Heart left ventricle (tissue), 16 donors: ENCODE measurements around the gene ITM2C. TPM values are rescaled to one million over a fixed set of nuclear protein-coding genes. Genes with fewer than 3 reads are reported as not detected.

ENCODE experiments used
- ATAC-seq, 4 donors: fragments of 200-7000 bp; cut with Tn5 transposase; one replicate each; pipeline ENCODE4 v1.9.1; 2020 to 2022; ENCODE audit warnings: moderate library complexity in 4 of 4, mild to moderate bottlenecking in 3 of 4, moderate number of reproducible peaks in 1 of 4
- DNase-seq, 5 donors: peaks; one replicate each; pipeline ENCODE4 v3.0.0-alpha.2; 2020
- H3K27ac ChIP-seq, 12 donors: fragments of 200-600 bp; sonication (generic) in 4 of 12; one replicate each; pipeline versions ENCODE4 v1.5.0 to v1.8.0; 2016 to 2022; ENCODE audit warnings: mild to moderate bottlenecking in 2 of 12
- H3K27me3 ChIP-seq, 9 donors: fragments of 200-600 bp; sonication (generic) in 2 of 9; one replicate each; pipeline versions ENCODE4 v1.5.1 to v1.8.0; 2016 to 2022; ENCODE audit warnings: mild to moderate bottlenecking in 3 of 9
- H3K36me3 ChIP-seq, 9 donors: fragments of 200-600 bp; sonication (generic) in 2 of 9; one replicate each; pipeline versions ENCODE4 v1.5.0 to v1.8.0; 2018 to 2022; ENCODE audit warnings: mild to moderate bottlenecking in 2 of 9
- H3K4me1 ChIP-seq, 12 donors: fragments of 200-600 bp; sonication (generic) in 4 of 12; one replicate each; pipeline versions ENCODE4 v1.5.0 to v1.8.0; 2016 to 2022; ENCODE audit warnings: mild to moderate bottlenecking in 3 of 12
- H3K4me3 ChIP-seq, 12 donors: fragments of 200-600 bp; sonication (generic) in 4 of 12; one replicate each; pipeline versions ENCODE4 v1.5.0 to v1.8.0; 2017 to 2022; ENCODE audit warnings: mild to moderate bottlenecking in 9 of 12, moderate library complexity in 4 of 12
- H3K9me3 ChIP-seq, 12 donors: fragments of 200-600 bp; sonication (generic) in 4 of 12; one replicate each; pipeline versions ENCODE4 v1.5.0 to v1.8.0; 2016 to 2022; ENCODE audit warnings: mild to moderate bottlenecking in 1 of 12
- POLR2A ChIP-seq, 2 donors: fragments of 450-650 bp; IDR thresholded peaks; one replicate each; pipeline ENCODE4 v1.6.1; 2017; ENCODE audit warnings: antibody characterized with exemption in 2 of 2, mild to moderate bottlenecking in 2 of 2, moderate library complexity in 2 of 2
- WGBS, 4 donors: extraction: QIAGEN DNeasy Blood & Tissue Kit in 2 of 4; methylation state at CpG; one replicate each; pipeline versions ENCODE4 v1.1.5 to v1.1.7; 2013 to 2018; 5-methylcytosine and 5-hydroxymethylcytosine counted together
- intact Hi-C, 10 donors: fragments of 100-400 bp; cut with DNase I; formaldehyde crosslinking; loops; one replicate each; pipeline versions ENCODE4 v1.11.1 to v1.14.2; 2022
- polyA plus RNA-seq, 2 donors: library from polyadenylated mRNA; stranded (reverse); fragments of 200-250 nt; gene quantifications; one replicate each; pipeline ENCODE4 v1.2.3, GENCODE V29; 2013
- total RNA-seq, 9 donors: library from RNA; depleted of rRNA in 2 of 9; stranded (reverse); fragments of >200 nt in 2 of 9; fragmentation: NEBNext Ultra II Directional in 3 of 9; extraction: Animal tissue kit (Norgen Biotek cat#: 25700) in 3 of 9; gene quantifications; one replicate each; pipeline versions ENCODE4 v1.1.0 to v1.2.4, GENCODE V29; 2016 to 2023
- TF ChIP-seq, protein P1 (sequence below), 12 donors: fragments of 200-600 bp; sonication (generic) in 4 of 12; IDR thresholded peaks; one replicate each; pipeline versions ENCODE4 v1.5.0 to v1.8.0; 2018 to 2022; ENCODE audit warnings: antibody characterized with exemption in 12 of 12, mild to moderate bottlenecking in 5 of 12
- donor health status: ischemic (EF 13 %, LVEDD 7.1; RV severe dilation, severe dysfunction).
- donor health status: healthy with polysubstance abuse.
- donor health status: DM: no; HTN: yes; CAD: no.
- donor health status: DM: no; HTN: no; CAD: no.
- donor health status: ischemic (EF 25% LVEDD 6.9; RV normal size, moderate dysfunction).
- donor health status: ischemic (EF 25% LVEDD 5.7; RV mildly dilated, moderate dysfunction).
- donor health status: healthy.
- donor health status: DM: yes; HTN: yes; CAD: no.
- donor health status: ischemic (EF 35%, LVEDD 5.7; RV mildly dilated, moderate dysfunction).
- donor health status: nonischemic (EF 11% LVEDD 7.7; RV severe dilation, severe dysfunction).
- donor health status: DM: yes; HTN: yes; CAD: no.
- donor health status: PGD.
- donor health status: ischemic (EF 29% LVEDD 5.4; RV normal size, mild dysfunction).
- donor health status: nonischemic (EF 23%, LVEDD 6.1; RV moderate dilation, normal function).

Gene ITM2C
- total and polyA plus RNA-seq, 11 donors = 19.7 to 36.6 (median 26.0) TPM

DNA sequence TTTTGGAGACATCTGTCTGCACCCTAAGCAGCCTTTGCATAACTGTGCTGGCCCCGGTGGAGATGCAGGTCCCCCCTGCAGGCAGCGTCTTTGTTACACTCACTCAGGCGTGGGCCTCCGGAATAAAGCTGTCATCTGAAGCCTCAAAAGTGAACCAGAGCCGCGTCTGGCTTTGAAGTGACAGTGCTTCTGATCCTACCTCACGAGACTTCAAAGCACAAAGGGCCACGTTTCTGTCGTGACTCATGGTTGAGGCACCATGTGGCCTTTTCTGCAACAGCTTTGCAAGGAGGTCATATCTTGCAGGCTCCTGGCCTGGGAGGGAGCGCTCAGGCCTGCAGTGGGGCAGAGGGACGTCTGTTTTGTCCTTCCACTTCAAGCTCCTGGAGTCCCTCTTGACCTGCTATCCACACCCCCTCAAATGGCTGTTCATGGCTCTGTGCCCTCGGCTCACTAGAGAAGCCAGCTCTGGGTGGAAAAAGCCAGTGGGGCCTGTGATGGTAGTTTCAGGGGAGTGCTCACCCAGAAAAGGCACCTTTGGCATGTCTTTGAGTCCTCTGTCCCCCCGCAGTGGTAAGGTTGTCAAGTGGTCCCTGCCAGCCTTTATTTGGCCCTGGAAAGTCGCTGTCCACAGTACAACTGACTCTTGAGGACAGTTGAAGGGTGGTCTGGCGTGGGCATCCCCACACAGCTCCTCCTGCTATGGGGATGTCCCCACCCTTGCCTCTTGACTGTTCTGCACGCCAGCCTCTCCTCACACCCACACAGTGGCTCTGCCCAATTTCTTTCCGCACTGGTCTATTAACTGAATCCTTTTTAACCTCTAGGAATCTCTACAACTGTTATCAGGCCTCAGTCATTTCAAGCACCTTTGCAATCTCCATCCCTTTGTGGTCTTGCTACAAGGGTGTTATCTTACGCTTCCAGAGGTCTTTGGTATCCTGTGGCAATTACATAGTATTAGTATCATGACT is 41.0 kb downstream of the ITM2C start:
- H3K4me1 ChIP-seq = peaks cover 0 to 13% (median 0%) of the 10 kb centered on the region in 12 donors
- DNase-seq = peak in 2 of 5 donors; percentile 11 to 46
- no peak for ATAC-seq
- H3K4me3 ChIP-seq = no peak overlapping the region
- intact Hi-C loops = loop anchor here in 2 of 10 donors (10.0 kb wide), 2 partner anchors 79 to 149 kb away; partner anchors contain the start of gene PSMD1 (in 1 of the 2)
- no peaks in the 10 kb centered on the region for H3K36me3 ChIP-seq
- 64 to 88% (median 76%) methylated on average over 17 to 18 of the region's 18 CpGs for WGBS, 4 donors
- peaks cover 0 to 12% (median 0%) of the 10 kb centered on the region in 9 donors for H3K27me3 ChIP-seq
- TF ChIP-seq, protein P1, sequence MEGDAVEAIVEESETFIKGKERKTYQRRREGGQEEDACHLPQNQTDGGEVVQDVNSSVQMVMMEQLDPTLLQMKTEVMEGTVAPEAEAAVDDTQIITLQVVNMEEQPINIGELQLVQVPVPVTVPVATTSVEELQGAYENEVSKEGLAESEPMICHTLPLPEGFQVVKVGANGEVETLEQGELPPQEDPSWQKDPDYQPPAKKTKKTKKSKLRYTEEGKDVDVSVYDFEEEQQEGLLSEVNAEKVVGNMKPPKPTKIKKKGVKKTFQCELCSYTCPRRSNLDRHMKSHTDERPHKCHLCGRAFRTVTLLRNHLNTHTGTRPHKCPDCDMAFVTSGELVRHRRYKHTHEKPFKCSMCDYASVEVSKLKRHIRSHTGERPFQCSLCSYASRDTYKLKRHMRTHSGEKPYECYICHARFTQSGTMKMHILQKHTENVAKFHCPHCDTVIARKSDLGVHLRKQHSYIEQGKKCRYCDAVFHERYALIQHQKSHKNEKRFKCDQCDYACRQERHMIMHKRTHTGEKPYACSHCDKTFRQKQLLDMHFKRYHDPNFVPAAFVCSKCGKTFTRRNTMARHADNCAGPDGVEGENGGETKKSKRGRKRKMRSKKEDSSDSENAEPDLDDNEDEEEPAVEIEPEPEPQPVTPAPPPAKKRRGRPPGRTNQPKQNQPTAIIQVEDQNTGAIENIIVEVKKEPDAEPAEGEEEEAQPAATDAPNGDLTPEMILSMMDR (IDR thresholded peaks at IDR 0.05) = no peak
- no peak for TF ChIP-seq POLR2A (IDR thresholded peaks at IDR 0.05)
- H3K9me3 ChIP-seq = no peaks in the 10 kb centered on the region
- no peak overlapping the region for H3K27ac ChIP-seq

DNA sequence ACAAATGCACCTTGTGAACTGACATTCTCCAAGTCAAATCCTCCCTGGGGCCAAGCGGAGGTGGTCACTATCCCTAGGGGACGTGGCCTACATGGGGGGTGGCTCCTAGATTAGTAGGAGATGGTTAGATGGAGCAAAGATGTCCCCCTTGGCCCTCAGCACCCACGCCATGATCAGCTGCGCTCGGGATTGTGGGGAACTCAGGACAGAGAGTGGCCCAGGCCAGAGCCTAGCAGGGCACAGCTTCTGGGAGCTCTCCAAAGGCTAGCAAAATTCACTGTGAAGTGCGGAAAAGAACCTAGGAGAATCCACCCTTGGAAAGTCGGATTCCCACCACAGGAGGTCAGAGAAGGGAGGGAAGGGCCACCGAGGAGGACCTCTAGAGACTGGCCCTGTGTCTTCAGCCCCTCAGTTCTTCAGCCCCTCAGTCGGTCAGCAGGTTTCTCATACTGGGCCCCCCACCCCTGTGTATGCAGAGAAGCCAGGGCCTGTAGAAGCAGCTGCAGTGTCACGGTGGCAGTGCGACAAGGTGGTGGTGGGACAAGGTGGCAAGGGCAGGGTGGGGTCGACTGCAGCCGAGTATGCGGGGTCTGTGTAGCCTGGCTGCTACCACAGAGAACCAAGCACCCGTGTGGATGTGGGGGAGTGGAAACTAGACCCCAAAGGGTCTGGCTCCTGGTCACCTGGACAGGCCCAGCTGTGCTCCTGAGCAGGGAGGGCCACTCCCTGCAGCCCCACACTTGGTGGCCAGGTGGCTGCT is 41.9 kb downstream of the ITM2C start:
- Histone ChIP-seq H3K36me3 (no peaks in the 10 kb centered on the region), H3K27me3 (peaks cover 0 to 3% (median 0%) of the 10 kb centered on the region in 9 donors), H3K9me3 (no peaks in the 10 kb centered on the region), H3K4me3 (no peak overlapping the region), H3K4me1 (peaks cover 0 to 13% (median 0%) of the 10 kb centered on the region in 12 donors), H3K27ac (no peak overlapping the region)
- ATAC-seq (no peak), DNase-seq (peak in 2 of 5 donors; percentile 9 to 22)
- intact Hi-C loops = loop anchor here in 2 of 10 donors (10.0 kb wide), 2 partner anchors 78 to 148 kb away; partner anchors contain the start of gene PSMD1 (in 1 of the 2)
- TF ChIP-seq POLR2A (IDR thresholded peaks at IDR 0.05) = no peak
- TF ChIP-seq, protein P1 (IDR thresholded peaks at IDR 0.05) = no peak
- 93 to 97% (median 96%) methylated on average over 14 to 15 of the region's 15 CpGs for WGBS, 4 donors

DNA sequence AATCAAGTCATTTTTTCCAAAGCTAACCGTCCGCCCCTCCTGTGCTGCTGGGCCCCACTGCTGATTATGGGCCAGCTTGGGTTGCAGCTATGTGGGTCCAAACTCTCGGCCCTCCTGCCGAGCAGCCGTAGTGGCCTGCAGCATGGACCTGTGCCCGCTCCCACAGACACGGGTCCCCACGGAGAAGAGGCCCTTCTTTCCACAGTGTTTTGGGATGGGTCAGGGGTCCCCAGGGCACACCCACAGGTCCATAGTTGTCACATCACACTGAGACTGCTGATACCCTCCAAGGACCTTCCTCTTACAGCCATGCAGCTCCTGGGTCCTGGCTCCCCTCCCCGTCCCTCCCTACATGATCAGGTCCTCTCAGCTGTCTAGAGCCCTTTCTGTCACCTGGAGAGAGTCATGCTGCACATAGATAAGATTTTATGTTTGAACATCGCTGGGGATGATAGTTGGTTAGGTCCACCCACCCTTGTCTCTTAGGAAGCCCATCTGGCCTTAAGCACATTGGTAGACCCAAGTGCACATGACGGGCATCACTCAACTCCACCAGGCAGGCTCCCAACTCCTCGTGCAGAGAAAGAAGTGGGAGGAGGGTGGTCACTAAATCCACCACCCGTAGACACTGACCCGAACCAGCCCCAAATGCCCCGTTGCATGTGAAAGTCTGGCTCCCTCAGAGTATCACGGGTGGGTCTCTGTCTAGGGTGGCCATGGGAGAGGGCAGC is 42.8 kb downstream of the ITM2C start:
- Histone ChIP-seq H3K9me3 (no peaks in the 10 kb centered on the region), H3K27ac (peak overlapping the region in 3 of 12 donors; percentile 8 to 34 (median 13)), H3K36me3 (no peaks in the 10 kb centered on the region), H3K4me1 (peaks cover 0 to 13% (median 0%) of the 10 kb centered on the region in 12 donors), H3K27me3 (no peaks in the 10 kb centered on the region), H3K4me3 (peak overlapping the region in 6 of 12 donors; percentile 1 to 44 (median 24))
- TF ChIP-seq, protein P1 (IDR thresholded peaks at IDR 0.05) = no peak
- no peak for TF ChIP-seq POLR2A (IDR thresholded peaks at IDR 0.05)
- intact Hi-C loops = loop anchor here in 3 of 10 donors (2.0 to 10.0 kb wide), 3 partner anchors 59 to 147 kb away; partner anchors contain the start of gene PSMD1 (in 1 of the 3)
- DNase-seq (peak in 2 of 5 donors; percentile 12 to 27), ATAC-seq (no peak)
- WGBS, 4 donors = 86 to 91% (median 90%) methylated on average over 12 to 16 of the region's 16 CpGs
